CD4-positive, CD25-positive, alpha-beta regulatory T cell (primary cell): Measurements from ENCODE around the gene RFX3. TPM values are rescaled to one million over a fixed set of nuclear protein-coding genes. Genes with fewer than 3 reads are reported as not detected.

Experiments
- ATAC-seq, 2 donors: fragments of 150-1000 bp; cut with Tn5 transposase; one replicate each; pipeline ENCODE4 v1.10.0; 2021; ENCODE audit warnings: low read depth in 2 of 2, moderate number of reproducible peaks in 2 of 2, moderate library complexity in 1 of 2
- DNase-seq, 3 donors: peaks; one replicate each; pipeline versions ENCODE4 v3.0.0 to v3.0.0-alpha.2; 2012 to 2022; ENCODE audit warnings: mixed read lengths in 1 of 3
- H3K27ac ChIP-seq: one replicate; pipeline ENCODE4 v1.7.0; 2013; ENCODE audit warnings: mild to moderate bottlenecking, low read length; ENCODE audit not compliant: insufficient read depth, poor library complexity, severe bottlenecking
- H3K27me3 ChIP-seq: one replicate; pipeline ENCODE4 v1.7.0; 2013; ENCODE audit warnings: low read length; ENCODE audit not compliant: control insufficient read depth, insufficient read depth
- H3K36me3 ChIP-seq: one replicate; pipeline ENCODE4 v1.7.0; 2013; ENCODE audit warnings: mild to moderate bottlenecking, low read length, moderate library complexity; ENCODE audit not compliant: control insufficient read depth, insufficient read depth
- H3K4me1 ChIP-seq: 2 replicates; pipeline ENCODE4 v1.7.0; 2013; ENCODE audit warnings: mild to moderate bottlenecking, low read length; ENCODE audit not compliant: insufficient read depth, control insufficient read depth, poor library complexity, severe bottlenecking
- H3K4me3 ChIP-seq: one replicate; pipeline ENCODE4 v1.7.0; 2013; ENCODE audit warnings: low read depth, mild to moderate bottlenecking, low read length, moderate library complexity
- H3K9me3 ChIP-seq, 2 experiments: 1 replicate in 1 of 2; 2 replicates in 1 of 2; pipeline ENCODE4 v1.7.0; 2013; ENCODE audit warnings: low read length in 2 of 2, mild to moderate bottlenecking in 1 of 2, moderate library complexity in 1 of 2; ENCODE audit not compliant: control insufficient read depth in 2 of 2
- H3K27ac Mint-ChIP-seq, 3 donors: one replicate each; pipeline ENCODE4 v1.8.0; 2020 to 2022; ENCODE audit warnings: mild to moderate bottlenecking in 3 of 3, mixed read lengths in 3 of 3, moderate library complexity in 2 of 3
- H3K27me3 Mint-ChIP-seq: one replicate; pipeline ENCODE4 v1.8.0; 2022; ENCODE audit warnings: mild to moderate bottlenecking, mixed read lengths
- H3K36me3 Mint-ChIP-seq: one replicate; pipeline ENCODE4 v1.8.0; 2020; ENCODE audit warnings: mixed read lengths
- H3K4me1 Mint-ChIP-seq, 4 donors: one replicate each; pipeline ENCODE4 v1.8.0; 2020 to 2022; ENCODE audit warnings: mixed read lengths in 4 of 4, mild to moderate bottlenecking in 1 of 4
- H3K4me3 Mint-ChIP-seq, 4 donors: one replicate each; pipeline ENCODE4 v1.8.0; 2020 to 2022; ENCODE audit warnings: mild to moderate bottlenecking in 4 of 4, mixed read lengths in 4 of 4, moderate library complexity in 3 of 4
- H3K9me3 Mint-ChIP-seq, 7 donors: one replicate each; pipeline ENCODE4 v1.8.0; 2020 to 2022; ENCODE audit warnings: mixed read lengths in 7 of 7, mild to moderate bottlenecking in 3 of 7, moderate library complexity in 2 of 7
- polyA plus RNA-seq, 4 donors: library from polyadenylated mRNA; unstranded; fragments of 300-500 nt; fragmentation: Illumina TruSeq; gene quantifications; one replicate each; pipeline ENCODE4 v1.2.3, GENCODE V29; 2021
- total RNA-seq: library from RNA; stranded (reverse); gene quantifications from one replicate; pipeline ENCODE4 v1.2.3, GENCODE V29; 2022

RFX3 gene
- total and polyA plus RNA-seq, 5 donors from 2014 or later, result 6.7 to 40.4 (median 7.6) TPM

DNA sequence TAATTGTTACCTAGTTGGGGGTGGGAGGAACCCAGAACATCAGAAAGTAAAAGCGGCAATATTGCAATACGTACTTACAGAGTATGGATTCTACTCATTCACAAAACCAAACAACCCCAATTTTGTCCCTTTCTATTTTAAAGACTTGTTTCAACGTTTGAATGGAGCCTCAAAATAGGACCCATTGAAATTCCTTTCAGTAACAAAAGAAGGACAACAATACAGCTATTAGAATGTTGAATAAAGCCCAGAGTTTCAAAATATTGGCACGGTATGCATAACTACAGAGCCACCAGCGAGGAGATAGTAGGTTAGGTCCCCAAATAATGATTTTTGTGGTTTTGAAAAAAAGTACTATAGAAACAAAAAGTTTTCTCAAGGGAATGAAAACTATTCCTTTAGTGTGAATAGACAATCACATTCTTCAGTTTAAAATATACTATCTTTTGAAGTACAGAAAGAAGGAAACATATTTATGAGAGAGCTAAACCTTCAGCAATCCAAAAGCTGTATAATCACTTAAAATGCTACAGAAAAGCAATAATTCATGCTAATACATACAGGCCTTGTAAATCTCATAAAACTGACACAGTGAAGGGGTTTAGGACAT is 235.5 kb downstream of the RFX3 start:
- H3K27ac ChIP-seq, result no peak overlapping the region
- peaks cover 0 to 6% (median 0%) of the 10 kb centered on the region in 7 donors for H3K9me3 Mint-ChIP-seq
- no peak overlapping the region for H3K27ac Mint-ChIP-seq
- no peaks in the 10 kb centered on the region for H3K27me3 ChIP-seq
- peaks cover 44% of the 10 kb centered on the region for H3K36me3 ChIP-seq
- H3K9me3 ChIP-seq, result no peaks in the 10 kb centered on the region
- H3K4me3 Mint-ChIP-seq, result no peak overlapping the region
- no peak for DNase-seq
- no peak for ATAC-seq
- H3K4me1 Mint-ChIP-seq, result peaks cover 0 to 6% (median 2%) of the 10 kb centered on the region in 4 donors
- H3K27me3 Mint-ChIP-seq, result no peaks in the 10 kb centered on the region
- no peak overlapping the region for H3K4me3 ChIP-seq
- H3K4me1 ChIP-seq, result no peaks in the 10 kb centered on the region
- H3K36me3 Mint-ChIP-seq, result peaks cover 51% of the 10 kb centered on the region

- Mint-ChIP-seq H3K27me3 (no peaks in the 10 kb centered on the region), H3K9me3 (peaks cover 0 to 6% (median 0%) of the 10 kb centered on the region in 7 donors), H3K27ac (no peak overlapping the region), H3K4me1 (peaks cover 0 to 6% (median 4%) of the 10 kb centered on the region in 4 donors), H3K4me3 (no peak overlapping the region), H3K36me3 (peaks cover 56% of the 10 kb centered on the region)
- Histone ChIP-seq H3K4me1 (no peaks in the 10 kb centered on the region), H3K9me3 (no peaks in the 10 kb centered on the region), H3K27ac (no peak overlapping the region), H3K27me3 (no peaks in the 10 kb centered on the region), H3K36me3 (peaks cover 44% of the 10 kb centered on the region), H3K4me3 (no peak overlapping the region)
- ATAC-seq, result no peak
- no peak for DNase-seq
Observed at GRCh38 chr9:3288686-3289085, 237.1 kb downstream of the RFX3 start.

DNA sequence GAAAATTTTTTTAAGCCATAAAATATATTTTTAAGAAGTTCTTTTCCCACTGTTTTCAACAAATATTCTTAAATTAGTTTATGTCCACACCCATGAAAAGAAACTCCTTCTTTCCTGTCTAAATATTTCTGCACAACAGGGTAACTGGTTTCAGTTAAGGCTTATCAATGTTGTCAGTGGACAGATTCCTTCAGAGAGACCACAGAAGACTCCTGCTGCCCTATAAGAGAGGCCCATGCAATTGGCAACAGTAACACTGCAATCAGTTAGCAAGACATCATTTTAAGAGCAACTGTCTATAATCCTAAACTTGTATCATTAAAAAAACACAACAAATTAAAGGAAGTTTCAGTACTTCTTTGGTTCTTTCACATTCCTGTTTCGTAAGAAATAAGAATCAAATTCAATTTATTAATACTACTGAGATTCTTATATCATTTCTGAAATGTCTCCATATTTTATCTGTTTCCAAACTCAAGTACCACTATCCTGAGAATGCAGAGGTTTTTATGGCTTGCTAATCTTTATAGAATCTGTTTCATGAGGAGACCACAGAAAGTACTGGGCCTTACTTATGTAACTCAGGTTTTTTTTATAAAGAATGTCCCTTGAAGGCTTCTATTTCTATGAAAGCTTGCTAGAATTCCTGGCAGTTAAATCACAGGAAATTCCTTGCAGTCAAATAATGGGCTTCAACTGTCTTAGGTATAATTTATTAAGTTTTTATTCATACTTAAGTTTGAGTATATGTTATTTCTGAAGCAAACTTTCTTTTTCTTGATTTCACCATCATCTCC is 240.2 kb downstream of the RFX3 start:
- Histone ChIP-seq H3K4me1 (no peaks in the 10 kb centered on the region), H3K27me3 (no peaks in the 10 kb centered on the region), H3K36me3 (peaks cover 37% of the 10 kb centered on the region), H3K4me3 (no peak overlapping the region), H3K9me3 (no peaks in the 10 kb centered on the region), H3K27ac (peak overlapping the region; percentile 2)
- no peak overlapping the region for H3K4me3 Mint-ChIP-seq
- no peak for ATAC-seq
- H3K27ac Mint-ChIP-seq, result no peak overlapping the region
- no peaks in the 10 kb centered on the region for H3K27me3 Mint-ChIP-seq
- no peak for DNase-seq
- H3K9me3 Mint-ChIP-seq, result peaks cover 0 to 6% (median 0%) of the 10 kb centered on the region in 7 donors
- H3K36me3 Mint-ChIP-seq, result peaks cover 47% of the 10 kb centered on the region
- H3K4me1 Mint-ChIP-seq, result peaks cover 0 to 6% (median 5%) of the 10 kb centered on the region in 4 donors

DNA sequence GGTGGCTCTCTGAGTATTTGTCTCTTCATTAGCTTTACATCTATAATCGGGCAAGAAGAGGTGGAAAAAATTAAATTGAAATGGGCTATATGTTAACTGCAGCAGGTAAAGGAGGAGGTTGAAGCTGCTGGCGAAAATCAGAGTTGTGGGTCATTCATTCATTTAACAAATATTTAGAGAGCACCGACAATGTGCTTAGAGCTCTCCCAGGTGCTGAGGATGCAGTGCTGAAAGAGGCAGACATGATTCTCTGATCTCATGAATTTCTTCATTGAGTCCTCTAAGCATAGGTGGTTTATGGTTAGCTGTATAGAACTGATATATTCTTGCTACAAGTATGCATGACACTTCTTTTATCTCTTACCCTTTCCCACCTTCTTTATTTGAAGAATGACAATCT is 243.4 kb downstream of the RFX3 start:
- ATAC-seq, result no peak
- no peaks in the 10 kb centered on the region for H3K9me3 ChIP-seq
- no peak overlapping the region for H3K27ac ChIP-seq
- Mint-ChIP-seq H3K27me3 (no peaks in the 10 kb centered on the region), H3K4me3 (no peak overlapping the region), H3K36me3 (peaks cover 36% of the 10 kb centered on the region), H3K9me3 (peaks cover 0 to 4% (median 0%) of the 10 kb centered on the region in 7 donors), H3K27ac (no peak overlapping the region), H3K4me1 (peaks cover 2 to 21% (median 9%) of the 10 kb centered on the region in 4 donors)
- H3K4me3 ChIP-seq, result no peak overlapping the region
- no peaks in the 10 kb centered on the region for H3K4me1 ChIP-seq
- no peaks in the 10 kb centered on the region for H3K27me3 ChIP-seq
- H3K36me3 ChIP-seq, result peaks cover 25% of the 10 kb centered on the region
- DNase-seq, result no peak

GRCh38 chr9:3281399-3281798 is 244.4 kb downstream of the RFX3 start:
- no peak for ATAC-seq
- no peak overlapping the region for H3K27ac Mint-ChIP-seq
- no peaks in the 10 kb centered on the region for H3K9me3 ChIP-seq
- no peaks in the 10 kb centered on the region for H3K27me3 ChIP-seq
- peaks cover 31% of the 10 kb centered on the region for H3K36me3 Mint-ChIP-seq
- peaks cover 22% of the 10 kb centered on the region for H3K36me3 ChIP-seq
- H3K4me1 ChIP-seq, result no peaks in the 10 kb centered on the region
- H3K9me3 Mint-ChIP-seq, result no peaks in the 10 kb centered on the region
- no peak for DNase-seq
- no peak overlapping the region for H3K27ac ChIP-seq
- H3K4me3 ChIP-seq, result no peak overlapping the region
- H3K4me3 Mint-ChIP-seq, result no peak overlapping the region
- H3K27me3 Mint-ChIP-seq, result no peaks in the 10 kb centered on the region
- peaks cover 2 to 21% (median 7%) of the 10 kb centered on the region in 4 donors for H3K4me1 Mint-ChIP-seq

- Mint-ChIP-seq H3K27ac (no peak overlapping the region), H3K4me3 (no peak overlapping the region), H3K9me3 (no peaks in the 10 kb centered on the region), H3K36me3 (peaks cover 34% of the 10 kb centered on the region), H3K4me1 (peaks cover 2 to 16% (median 7%) of the 10 kb centered on the region in 4 donors), H3K27me3 (no peaks in the 10 kb centered on the region)
- Histone ChIP-seq H3K9me3 (no peaks in the 10 kb centered on the region), H3K4me1 (no peaks in the 10 kb centered on the region), H3K4me3 (no peak overlapping the region), H3K27me3 (no peaks in the 10 kb centered on the region), H3K36me3 (peaks cover 35% of the 10 kb centered on the region), H3K27ac (no peak overlapping the region)
- ATAC-seq (no peak), DNase-seq (peak in 1 of 3 donors; percentile 16)
Observed at GRCh38 chr9:3277200-3277599, 248.6 kb downstream of the RFX3 start.

DNA sequence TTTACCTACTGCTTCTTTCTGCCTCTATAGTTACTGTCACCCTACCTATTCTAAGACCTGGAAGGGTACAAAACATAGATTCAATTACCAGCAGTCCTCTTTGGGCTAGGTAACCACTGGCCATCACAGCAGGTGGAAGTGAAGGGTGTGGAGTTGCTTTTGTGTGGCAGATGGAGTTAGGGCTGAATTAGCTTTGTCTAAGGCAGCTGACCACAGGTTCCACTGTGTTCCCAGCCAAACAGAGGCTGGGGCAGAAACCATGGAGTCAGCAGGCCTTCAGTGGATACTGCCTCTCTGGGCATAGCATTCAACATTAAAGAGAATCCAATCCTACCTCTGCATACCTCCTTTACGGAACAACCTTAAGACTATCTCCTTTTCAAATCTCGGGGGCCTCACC is 254.2 kb downstream of the RFX3 start:
- Mint-ChIP-seq H3K9me3 (no peaks in the 10 kb centered on the region), H3K4me3 (no peak overlapping the region), H3K27ac (no peak overlapping the region), H3K4me1 (peaks cover 0 to 6% (median under 1%) of the 10 kb centered on the region in 4 donors), H3K36me3 (peaks cover 53% of the 10 kb centered on the region), H3K27me3 (no peaks in the 10 kb centered on the region)
- Histone ChIP-seq H3K4me3 (no peak overlapping the region), H3K36me3 (peaks cover 42% of the 10 kb centered on the region), H3K27me3 (no peaks in the 10 kb centered on the region), H3K4me1 (no peaks in the 10 kb centered on the region), H3K27ac (no peak overlapping the region), H3K9me3 (no peaks in the 10 kb centered on the region)
- DNase-seq (no peak), ATAC-seq (no peak)
